ENCODE data around the gene SGCA.

Gene SGCA

GRCh38 chr17:50184064-50184463 is 18.3 kb downstream of the SGCA start:
- Histone ChIP-seq H4K20me1 (ENCODE audit: insufficient read depth, low read length) (no peaks in the 10 kb centered on the region), H2AFZ (ENCODE audit: low read length) (peak overlapping the region; percentile 51; the same call in 1 of the 2 replicates), H3K4me1 (ENCODE audit: low read length) (peaks cover 14% of the 10 kb centered on the region), H3K9me2 (replicated peaks; ENCODE audit: insufficient read depth, low read length) (no peaks in the 10 kb centered on the region), H3K79me2 (ENCODE audit: low read length) (no peaks in the 10 kb centered on the region), H3K27ac (ENCODE audit: low read length) (no peak overlapping the region), H3K27me3 (replicated peaks; ENCODE audit: insufficient read depth, low read length) (peaks cover 31% of the 10 kb centered on the region), H3K36me3 (replicated peaks; ENCODE audit: insufficient read depth, low read length) (no peaks in the 10 kb centered on the region), H3K9me3 (replicated peaks; ENCODE audit: insufficient read depth, low read length) (no peaks in the 10 kb centered on the region), H3K4me2 (ENCODE audit: low read depth, low read length) (peak overlapping the region; percentile 92), H3K9ac (ENCODE audit: low read length) (no peak overlapping the region), H3F3A (ENCODE audit: insufficient read depth, low read length) (peaks cover 5% of the 10 kb centered on the region; the same call in 1 of the 2 replicates), H3K4me3 (ENCODE audit: low read length) (peak overlapping the region; percentile 42; the same call in 1 of the 2 replicates)
- TF ChIP-seq EZH2phosphoT487 (IDR thresholded peaks at IDR 0.05; ENCODE audit: low read length) (no peak), EZH2 (optimal IDR thresholded peaks at IDR 0.05; ENCODE audit: low read depth, low read length) (no peak), CTCF (IDR thresholded peaks at IDR 0.05; ENCODE audit: low read length) (no peak)
- no peak for DNase-seq

GRCh38 chr17:50184611-50185398 is 19.0 kb downstream of the SGCA start:
- no peak for TF ChIP-seq CTCF (IDR thresholded peaks at IDR 0.05; ENCODE audit: low read length)
- no peak for TF ChIP-seq EZH2 (optimal IDR thresholded peaks at IDR 0.05; ENCODE audit: low read depth, low read length)
- no peak for TF ChIP-seq EZH2phosphoT487 (IDR thresholded peaks at IDR 0.05; ENCODE audit: low read length)
- H3K27me3 ChIP-seq (replicated peaks; ENCODE audit: insufficient read depth, low read length), result peaks cover 38% of the 10 kb centered on the region

GRCh38 chr17:50185631-50186471 is 20.0 kb downstream of the SGCA start:
- no peaks in the 10 kb centered on the region for H3K79me2 ChIP-seq (ENCODE audit: low read length)
- H3K4me1 ChIP-seq (ENCODE audit: low read length), result peaks cover 14% of the 10 kb centered on the region
- H3K27ac ChIP-seq (ENCODE audit: low read length), result no peak overlapping the region
- no peak overlapping the region for H3K4me2 ChIP-seq (ENCODE audit: low read depth, low read length)
- no peak overlapping the region for H3K9ac ChIP-seq (ENCODE audit: low read length)
- no peaks in the 10 kb centered on the region for H3K9me3 ChIP-seq (replicated peaks; ENCODE audit: insufficient read depth, low read length)
- H3K9me2 ChIP-seq (replicated peaks; ENCODE audit: insufficient read depth, low read length), result no peaks in the 10 kb centered on the region
- TF ChIP-seq EZH2phosphoT487 (IDR thresholded peaks at IDR 0.05; ENCODE audit: low read length), result no peak
- no peak for TF ChIP-seq CTCF (IDR thresholded peaks at IDR 0.05; ENCODE audit: low read length)
- TF ChIP-seq EZH2 (optimal IDR thresholded peaks at IDR 0.05; ENCODE audit: low read depth, low read length), result no peak
- H3F3A ChIP-seq (ENCODE audit: insufficient read depth, low read length), result peaks cover 5% of the 10 kb centered on the region; the same call in 1 of the 2 replicates
- no peaks in the 10 kb centered on the region for H3K36me3 ChIP-seq (replicated peaks; ENCODE audit: insufficient read depth, low read length)
- DNase-seq, result no peak
- no peaks in the 10 kb centered on the region for H4K20me1 ChIP-seq (ENCODE audit: insufficient read depth, low read length)
- H3K27me3 ChIP-seq (replicated peaks; ENCODE audit: insufficient read depth, low read length), result peaks cover 48% of the 10 kb centered on the region
- no peak overlapping the region for H3K4me3 ChIP-seq (ENCODE audit: low read length)
- no peak overlapping the region for H2AFZ ChIP-seq (ENCODE audit: low read length)

More at GRCh38 chr17:50184611-50185398, 19.0 kb downstream of the SGCA start:
- no peaks in the 10 kb centered on the region for H3K9me3 ChIP-seq (replicated peaks; ENCODE audit: insufficient read depth, low read length)
- no peak overlapping the region for H2AFZ ChIP-seq (ENCODE audit: low read length)
- no peaks in the 10 kb centered on the region for H3K9me2 ChIP-seq (replicated peaks; ENCODE audit: insufficient read depth, low read length)
- DNase-seq, result no peak
- no peak overlapping the region for H3K27ac ChIP-seq (ENCODE audit: low read length)
- H3K79me2 ChIP-seq (ENCODE audit: low read length), result no peaks in the 10 kb centered on the region
- H3K9ac ChIP-seq (ENCODE audit: low read length), result no peak overlapping the region
- H3K36me3 ChIP-seq (replicated peaks; ENCODE audit: insufficient read depth, low read length), result no peaks in the 10 kb centered on the region
- no peaks in the 10 kb centered on the region for H4K20me1 ChIP-seq (ENCODE audit: insufficient read depth, low read length)
- no peak overlapping the region for H3K4me3 ChIP-seq (ENCODE audit: low read length)
- peaks cover 5% of the 10 kb centered on the region; the same call in 1 of the 2 replicates for H3F3A ChIP-seq (ENCODE audit: insufficient read depth, low read length)
- no peak overlapping the region for H3K4me2 ChIP-seq (ENCODE audit: low read depth, low read length)
- peaks cover 14% of the 10 kb centered on the region for H3K4me1 ChIP-seq (ENCODE audit: low read length)

Measured in MM.1S (cell line).